HepG2 (cell line): ENCODE data around the gene TRIM15. TPM values are rescaled to one million over a fixed set of nuclear protein-coding genes. Genes with fewer than 3 reads are reported as not detected.
A peak's percentile ranks its signal among the peaks of the same experiment; 100 is the strongest.

Experiments
- ATAC-seq: fragments of 200-7000 bp; cut with Tn5 transposase; 3 replicates; pipeline ENCODE4 v1.9.1; 2020; ENCODE audit warnings: mild to moderate bottlenecking, moderate library complexity
- BruUV-seq: library from RNA; stranded (reverse); fragments of 400-500 nt; replicated peaks from 2 replicates; lab custom pipeline; 2021; lab: Mats Ljungman, UMichigan
- CTCF ChIA-PET: fragments of 300-600 bp; formaldehyde crosslinking; extraction: SDS; loops from one replicate; lab custom pipeline; 2021; ENCODE audit warnings: low total read pairs, inconsistent platforms, low intra/inter-chr PET ratio; lab: Yijun Ruan, JAX
- POLR2A ChIA-PET: fragments of 350-600 bp; sonication (Branson Sonifier 250); formaldehyde crosslinking; loops from one replicate; lab custom pipeline; 2020; ENCODE audit warnings: antibody characterized with exemption, inconsistent platforms; lab: Yijun Ruan, JAX
- DNase-seq: peaks from one replicate; pipeline ENCODE4 v3.0.0-alpha.2; 2015; ENCODE audit warnings: low spot score
- FAIRE-seq: peaks from 3 replicates; lab custom pipeline; 2011; peaks lifted over from hg19 to GRCh38; lab: Jason Lieb, UNC
- H2AFZ ChIP-seq: one replicate; pipeline ENCODE4 v1.6.1; 2011; ENCODE audit warnings: low read length, inconsistent platforms
- H3K27ac ChIP-seq: fragments of 300-600 bp; 3 replicates; pipeline ENCODE4 v1.8.0; 2011; ENCODE audit warnings: mixed run types, mild to moderate bottlenecking, mixed read lengths, low read length, inconsistent platforms; ENCODE audit not compliant: insufficient read depth; ENCODE audit errors: extremely low read length
- H3K27me3 ChIP-seq, 2 experiments: fragments of 200-600 bp in 1 of 2; 2 replicates in 1 of 2; 3 replicates in 1 of 2; pipeline versions ENCODE4 v1.6.0 to v1.8.0; 2011; ENCODE audit warnings: low read length in 2 of 2, mild to moderate bottlenecking in 2 of 2, moderate library complexity in 2 of 2, inconsistent platforms in 1 of 2; ENCODE audit not compliant: insufficient read depth in 2 of 2, control insufficient read depth in 1 of 2
- H3K36me3 ChIP-seq, 2 experiments: fragments of 200-600 bp in 1 of 2; replicated peaks in 1 of 2; 2 replicates in 1 of 2; 3 replicates in 1 of 2; pipeline versions ENCODE4 v1.5.1 to v1.8.0; 2011; ENCODE audit warnings: low read length in 2 of 2, inconsistent platforms in 1 of 2; ENCODE audit not compliant: insufficient read depth in 2 of 2, control insufficient read depth in 1 of 2
- H3K4me1 ChIP-seq: 2 replicates; pipeline ENCODE4 v1.5.1; 2012; ENCODE audit warnings: low read length, inconsistent platforms; ENCODE audit not compliant: insufficient read depth
- H3K4me2 ChIP-seq: 2 replicates; pipeline ENCODE4 v1.6.0; 2011; ENCODE audit warnings: low read depth, low read length, inconsistent platforms
- H3K4me3 ChIP-seq, 3 experiments: fragments of 200-600 bp in 1 of 3; sonication (generic), shearing (Covaris generic) in 1 of 3; replicated peaks in 1 of 3; 2 replicates each; pipeline ENCODE4 v1.5.1; 2011 to 2016; ENCODE audit warnings: low read length in 3 of 3, inconsistent platforms in 2 of 3, low read depth in 2 of 3, mild to moderate bottlenecking in 2 of 3, control low read depth in 1 of 3, mixed read lengths in 1 of 3; ENCODE audit not compliant: insufficient read depth in 1 of 3
- H3K79me2 ChIP-seq: one replicate; pipeline ENCODE4 v1.6.1; 2011; ENCODE audit warnings: low read length, inconsistent platforms; ENCODE audit not compliant: insufficient read depth
- H3K9ac ChIP-seq: 2 replicates; pipeline ENCODE4 v1.6.0; 2011; ENCODE audit warnings: mild to moderate bottlenecking, low read depth, low read length, inconsistent platforms; ENCODE audit not compliant: insufficient read depth
- H3K9me3 ChIP-seq: 2 replicates; pipeline ENCODE4 v1.5.1; 2012; ENCODE audit warnings: mild to moderate bottlenecking, low read length
- H4K20me1 ChIP-seq: 2 replicates; pipeline ENCODE4 v1.6.0; 2011; ENCODE audit warnings: inconsistent platforms, mild to moderate bottlenecking, low read length, moderate library complexity; ENCODE audit not compliant: insufficient read depth
- ARNT ChIP-seq: fragments of 450-650 bp; IDR thresholded peaks from 2 replicates; pipeline ENCODE4 v1.6.1; 2017
- CBFB ChIP-seq: sonication (generic); formaldehyde crosslinking; IDR thresholded peaks from 2 replicates; pipeline ENCODE4 v1.4.0; 2020; ENCODE audit warnings: missing genetic modification reagents
- KLF9 ChIP-seq: IDR thresholded peaks from 2 replicates; pipeline ENCODE4 v1.6.1; 2016; ENCODE audit warnings: low read depth
- LBX2 ChIP-seq: sonication (generic); formaldehyde crosslinking; IDR thresholded peaks from 2 replicates; pipeline ENCODE4 v1.5.0; 2020; ENCODE audit warnings: missing genetic modification reagents, mild to moderate bottlenecking, borderline replicate concordance
- MEIS1 ChIP-seq: sonication (generic); formaldehyde crosslinking; IDR thresholded peaks from 2 replicates; pipeline ENCODE4 v1.9.0; 2021; ENCODE audit warnings: mild to moderate bottlenecking, missing genetic modification reagents, moderate library complexity, borderline replicate concordance
- NCOR1 ChIP-seq: fragments of 200-600 bp; sonication (generic); IDR thresholded peaks from 2 replicates; pipeline ENCODE4 v1.7.0; 2017; ENCODE audit warnings: antibody characterized with exemption, low read length, borderline replicate concordance
- RFX5 ChIP-seq: IDR thresholded peaks from 2 replicates; pipeline ENCODE4 v1.6.1; 2011; ENCODE audit warnings: low read depth, low read length, improper control_type of control experiment
- SRY ChIP-seq: sonication (generic); formaldehyde crosslinking; IDR thresholded peaks from 2 replicates; pipeline ENCODE4 v1.8.0; 2022; ENCODE audit warnings: mild to moderate bottlenecking, missing genetic modification reagents
- SYNCRIP ChIP-seq: fragments of 200-400 bp; formaldehyde crosslinking; IDR thresholded peaks from 2 replicates; pipeline ENCODE4 v1.6.1; 2018; ENCODE audit warnings: mild to moderate bottlenecking, low read depth, low read length; ENCODE audit not compliant: insufficient read depth
- TFDP1 ChIP-seq: IDR thresholded peaks from 2 replicates; pipeline ENCODE4 v1.6.1; 2016; ENCODE audit warnings: missing compliant biosample characterization, missing genetic modification reagents, borderline replicate concordance
- ZBTB10 ChIP-seq: sonication (generic); formaldehyde crosslinking; IDR thresholded peaks from 2 replicates; pipeline ENCODE4 v1.4.0; 2020; ENCODE audit warnings: missing genetic modification reagents, borderline replicate concordance
- ZMAT3 ChIP-seq: sonication (generic); formaldehyde crosslinking; conservative IDR thresholded peaks from 2 replicates; pipeline ENCODE4 v1.7.0; 2021; ENCODE audit warnings: missing genetic modification reagents
- ZNF230 ChIP-seq: sonication (generic); formaldehyde crosslinking; IDR thresholded peaks from 2 replicates; pipeline ENCODE4 v1.4.0; 2020; ENCODE audit warnings: mild to moderate bottlenecking, missing genetic modification reagents
- ZNF33B ChIP-seq: sonication (generic); formaldehyde crosslinking; IDR thresholded peaks from 2 replicates; pipeline ENCODE4 v1.5.1; 2020; ENCODE audit warnings: mild to moderate bottlenecking, missing genetic modification reagents
- ZNF558 ChIP-seq: sonication (generic); formaldehyde crosslinking; IDR thresholded peaks from 2 replicates; pipeline ENCODE4 v1.9.0; 2022; ENCODE audit warnings: mild to moderate bottlenecking, missing genetic modification reagents, borderline replicate concordance
- ZNF589 ChIP-seq: sonication (generic); formaldehyde crosslinking; conservative IDR thresholded peaks from 2 replicates; pipeline ENCODE4 v1.8.0; 2022; ENCODE audit warnings: mild to moderate bottlenecking, moderate library complexity, missing genetic modification reagents
- ZNF672 ChIP-seq: sonication (generic); formaldehyde crosslinking; IDR thresholded peaks from 2 replicates; pipeline ENCODE4 v1.8.1; 2022; ENCODE audit warnings: missing genetic modification reagents
- WGBS: methylation state at CpG from one replicate; pipeline ENCODE4 v1.1.6; 2017; ENCODE audit warnings: low lambda C conversion rate; 5-methylcytosine and 5-hydroxymethylcytosine counted together
- in situ Hi-C: cut with HindIII; loops from 2 replicates; pipeline ENCODE4 v1.10.0; 2017; ENCODE audit warnings: low pct_unique_long_range_greater_than_20kb; ENCODE audit not compliant: extremely low pct_ligation_motif_present
- intact Hi-C: fragments of 100-400 bp; cut with micrococcal nuclease; formaldehyde crosslinking; loops from one replicate; pipeline ENCODE4 v1.10.0; 2022; ENCODE audit not compliant: unreplicated experiment
- polyA plus RNA-seq, 8 experiments: library from polyadenylated mRNA; depleted of rRNA in 3 of 8; stranded (reverse) in 7 of 8; unstranded in 1 of 8; fragments of >200 nt; fragmentation: Illumina TruSeq in 4 of 8; extraction: Trizol in 4 of 8; gene quantifications; 2 replicates each; pipeline versions ENCODE4 v1.2.1 to v1.2.3, GENCODE V29; 2011 to 2016; ENCODE audit warnings: low read depth in 4 of 8, missing spikeins in 1 of 8, mixed read lengths in 1 of 8; ENCODE audit not compliant: insufficient read depth in 1 of 8
- total RNA-seq, 5 experiments: library from RNA; depleted of rRNA; stranded (reverse); fragments of >200 nt; fragmentation: Illumina TruSeq; extraction: Trizol; gene quantifications; 2 replicates each; pipeline ENCODE4 v1.2.3, GENCODE V29; 2016; ENCODE audit warnings: low read depth in 1 of 5
- TF ChIP-seq, protein P1 (sequence below): sonication (generic); formaldehyde crosslinking; IDR thresholded peaks from 2 replicates; pipeline ENCODE4 v1.5.1; 2020; ENCODE audit warnings: missing genetic modification reagents, mild to moderate bottlenecking, borderline replicate concordance

TRIM15 gene
- total and polyA plus RNA-seq, 2 of the 13 experiments (the other 11 are each of a cell fraction or from before 2014, with no cell fraction given), result 35.1 to 38.2 TPM

DNA sequence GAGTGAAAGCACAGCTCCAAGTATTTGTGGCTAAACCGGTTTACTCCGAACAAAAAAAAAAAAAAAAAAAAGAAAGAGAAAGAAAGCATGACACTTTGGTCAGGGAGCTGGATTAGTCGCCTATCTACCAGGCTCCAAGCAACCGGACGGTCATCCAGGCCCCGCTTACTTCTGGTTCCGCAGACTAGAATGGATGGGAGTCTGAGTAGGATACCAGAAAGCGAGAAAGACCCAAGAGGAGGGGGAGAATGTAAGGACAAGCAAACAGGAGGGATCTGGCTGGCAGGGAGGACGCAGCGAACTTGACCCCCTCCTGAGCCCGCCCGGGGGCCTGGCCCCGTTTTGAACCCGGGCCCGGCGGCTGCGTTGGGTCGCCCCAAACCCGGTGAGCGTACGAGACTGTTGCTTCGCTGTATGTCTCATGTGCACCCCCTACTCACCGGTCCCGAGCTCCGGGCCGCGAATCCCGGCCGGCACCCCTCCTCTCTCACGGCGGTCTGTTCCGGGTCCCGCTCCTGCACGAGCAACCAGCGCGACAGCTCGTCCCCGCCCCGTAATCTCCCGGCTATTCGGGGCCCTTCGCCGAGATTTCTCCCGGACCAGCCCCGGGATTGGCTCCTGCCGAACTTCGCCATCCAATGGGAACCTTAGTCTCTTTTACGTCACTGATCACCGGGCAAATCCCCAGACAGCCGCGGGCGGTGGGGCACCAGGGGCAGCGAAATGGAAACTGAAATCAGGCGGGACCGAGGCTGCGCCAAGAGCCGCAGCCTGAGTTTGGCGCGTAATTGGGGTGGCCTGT, 49.7 kb downstream of the TRIM15 start, which contains the start of gene TRIM26 (continued):
- TF ChIP-seq ZBTB10 (no peak), RFX5 (peak; percentile 100), ZNF230 (CRISPR knock-in tag) (peak; percentile 71), SYNCRIP (no peak), ZMAT3 (CRISPR knock-in tag) (peak; percentile 44), CBFB (no peak), ZNF33B (CRISPR knock-in tag) (peak; percentile 37; the same call in 1 of the 2 replicates), MEIS1 (CRISPR knock-in tag) (peak; percentile 30; the same call in 1 of the 2 replicates)

- Histone ChIP-seq H3K36me3 (0 out of 5 replicates have a peak, but pooled peaks cover 0 to 4% of the 10 kb centered on the region in 2 experiments), H3K27me3 (peaks cover 0 to 2% of the 10 kb centered on the region in 2 experiments; a peak in 1 of 5 replicates), H3K9ac (peak overlapping the region; percentile 94), H3K4me3 (peak overlapping the region; percentile 87 to 99 (median 95)), H3K4me2 (peak overlapping the region; percentile 99), H3K9me3 (no peaks in the 10 kb centered on the region), H3K79me2 (peaks cover 46% of the 10 kb centered on the region), H4K20me1 (no peaks in the 10 kb centered on the region), H2AFZ (peak overlapping the region; percentile 68), H3K4me1 (peaks cover 48% of the 10 kb centered on the region), H3K27ac (peak overlapping the region; percentile 93)
- intact Hi-C loops, result no loop called here
- 0% methylated on average over 12 of the region's 12 CpGs for WGBS
- in situ Hi-C loops, result no loop called here
- ATAC-seq (no peak), DNase-seq (no peak), FAIRE-seq (no peak)
- ChIA-PET CTCF (no interaction called here), POLR2A (interaction anchor here (0.6 to 6.8 kb wide), 12 partner anchors 7 to 357 kb away, joined by 3 to 22 read pairs (median 4); partner anchors contain the start of genes ABCF1, POLR1H, PPP1R11 and TRIM39)
- no TSS peak for BruUV-seq
- TF ChIP-seq LBX2 (CRISPR knock-in tag) (0 out of 2 replicates have a peak, but pooled peaks have one; percentile 30), ZNF672 (CRISPR knock-in tag) (no peak), TFDP1 (CRISPR knock-in tag) (no peak), ZNF558 (CRISPR knock-in tag) (0 out of 2 replicates have a peak, but pooled peaks have one; percentile 28), NCOR1 (peak; percentile 2; the same call in 1 of the 2 replicates), KLF9 (CRISPR knock-in tag) (no peak), ZNF589 (peak; percentile 74; the same call in 1 of the 2 replicates), SRY (CRISPR knock-in tag) (no peak; the same call in 1 of the 2 replicates), ARNT (no peak)
- TF ChIP-seq, protein P1, sequence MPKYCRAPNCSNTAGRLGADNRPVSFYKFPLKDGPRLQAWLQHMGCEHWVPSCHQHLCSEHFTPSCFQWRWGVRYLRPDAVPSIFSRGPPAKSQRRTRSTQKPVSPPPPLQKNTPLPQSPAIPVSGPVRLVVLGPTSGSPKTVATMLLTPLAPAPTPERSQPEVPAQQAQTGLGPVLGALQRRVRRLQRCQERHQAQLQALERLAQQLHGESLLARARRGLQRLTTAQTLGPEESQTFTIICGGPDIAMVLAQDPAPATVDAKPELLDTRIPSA, result peak; percentile 54; the same call in 1 of the 2 replicates
Observed at GRCh38 chr6:30213667-30213956, 50.3 kb downstream of the TRIM15 start.
